HG03064 (cell line): ENCODE data around the gene POMGNT2.
"Not testable (repeated sequence)": the region's sequence is repeated elsewhere in the genome, so short reads cannot be mapped to it uniquely, and the experiment has no call there.

ENCODE experiments used
- ATAC-seq: cut with Tn5 transposase; IDR thresholded peaks from one replicate; pipeline ENCODE4 v1.9.1; 2021; ENCODE audit warnings: low read depth; ENCODE audit not compliant: unreplicated experiment

The POMGNT2 gene

GRCh38 chr3:43077261-43077660 is 28.6 kb downstream of the POMGNT2 start:
- ATAC-seq = no peak

GRCh38 chr3:43076857-43077256 is 29.0 kb downstream of the POMGNT2 start:
- no peak for ATAC-seq

- ATAC-seq = no peak
Observed at GRCh38 chr3:43075904-43076661, 29.8 kb downstream of the POMGNT2 start.

GRCh38 chr3:43074901-43075689 is 30.8 kb downstream of the POMGNT2 start:
- ATAC-seq = no peak

- ATAC-seq = no peak
Observed at GRCh38 chr3:43074482-43074881, 31.4 kb downstream of the POMGNT2 start.

- ATAC-seq = no peak
Observed at GRCh38 chr3:43073836-43074220, 32.1 kb downstream of the POMGNT2 start.

- ATAC-seq = no peak
Observed at GRCh38 chr3:43073116-43073835, 32.6 kb downstream of the POMGNT2 start.

- ATAC-seq = no peak
Observed at GRCh38 chr3:43072361-43072760, 33.5 kb downstream of the POMGNT2 start.

- ATAC-seq = no peak
Observed at GRCh38 chr3:43071313-43071893, 34.5 kb downstream of the POMGNT2 start.

- ATAC-seq = not testable (repeated sequence)
Observed at GRCh38 chr3:43070670-43071069, 35.2 kb downstream of the POMGNT2 start.

GRCh38 chr3:43063114-43063513 is 42.8 kb downstream of the POMGNT2 start:
- ATAC-seq = no peak

GRCh38 chr3:43062564-43063040 is 43.3 kb downstream of the POMGNT2 start:
- ATAC-seq = no peak

- ATAC-seq = no peak
Observed at GRCh38 chr3:43062040-43062563, 43.8 kb downstream of the POMGNT2 start.

GRCh38 chr3:43061101-43061895 is 44.6 kb downstream of the POMGNT2 start:
- no peak for ATAC-seq

- no peak for ATAC-seq
Observed at GRCh38 chr3:43059456-43059855, 46.4 kb downstream of the POMGNT2 start.

GRCh38 chr3:43055806-43056770 is 49.8 kb downstream of the POMGNT2 start:
- no peak for ATAC-seq

GRCh38 chr3:43055393-43055792 is 50.5 kb downstream of the POMGNT2 start:
- ATAC-seq = no peak

- ATAC-seq = no peak
Observed at GRCh38 chr3:43054754-43055153, 51.1 kb downstream of the POMGNT2 start.

GRCh38 chr3:43053291-43053690 is 52.6 kb downstream of the POMGNT2 start:
- ATAC-seq = no peak
